ENCODE measurements around the gene SS18L1.

DNA sequence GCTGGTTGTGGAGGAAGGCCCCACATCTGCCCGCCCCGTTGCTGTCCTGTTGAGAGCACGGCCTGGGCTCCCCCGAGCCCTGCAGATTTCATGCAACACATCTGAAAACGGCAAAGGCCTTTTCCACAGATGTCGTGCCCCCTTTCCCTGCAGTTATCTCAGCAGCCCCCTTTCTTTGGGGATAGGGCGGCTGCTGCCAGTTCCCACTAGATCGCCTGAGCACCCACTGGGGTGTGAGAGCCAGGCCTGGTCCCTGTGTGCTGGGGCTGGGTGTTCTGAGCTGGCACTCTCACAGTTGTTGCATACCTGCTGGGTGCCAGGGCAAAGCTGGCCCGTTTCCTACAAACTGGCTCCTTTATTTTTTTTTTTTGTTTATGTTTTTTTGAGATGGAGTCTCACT is 27.0 kb downstream of the SS18L1 start:
- TF ChIP-seq, protein P1, sequence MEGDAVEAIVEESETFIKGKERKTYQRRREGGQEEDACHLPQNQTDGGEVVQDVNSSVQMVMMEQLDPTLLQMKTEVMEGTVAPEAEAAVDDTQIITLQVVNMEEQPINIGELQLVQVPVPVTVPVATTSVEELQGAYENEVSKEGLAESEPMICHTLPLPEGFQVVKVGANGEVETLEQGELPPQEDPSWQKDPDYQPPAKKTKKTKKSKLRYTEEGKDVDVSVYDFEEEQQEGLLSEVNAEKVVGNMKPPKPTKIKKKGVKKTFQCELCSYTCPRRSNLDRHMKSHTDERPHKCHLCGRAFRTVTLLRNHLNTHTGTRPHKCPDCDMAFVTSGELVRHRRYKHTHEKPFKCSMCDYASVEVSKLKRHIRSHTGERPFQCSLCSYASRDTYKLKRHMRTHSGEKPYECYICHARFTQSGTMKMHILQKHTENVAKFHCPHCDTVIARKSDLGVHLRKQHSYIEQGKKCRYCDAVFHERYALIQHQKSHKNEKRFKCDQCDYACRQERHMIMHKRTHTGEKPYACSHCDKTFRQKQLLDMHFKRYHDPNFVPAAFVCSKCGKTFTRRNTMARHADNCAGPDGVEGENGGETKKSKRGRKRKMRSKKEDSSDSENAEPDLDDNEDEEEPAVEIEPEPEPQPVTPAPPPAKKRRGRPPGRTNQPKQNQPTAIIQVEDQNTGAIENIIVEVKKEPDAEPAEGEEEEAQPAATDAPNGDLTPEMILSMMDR (conservative IDR thresholded peaks at IDR 0.05; ENCODE audit: low read length) = no peak
- TF ChIP-seq EZH2phosphoT487 (IDR thresholded peaks at IDR 0.05; ENCODE audit: borderline replicate concordance) = no peak
